K562 (cell line): Measurements from ENCODE around the gene NPAS3. TPM values are rescaled to one million over a fixed set of nuclear protein-coding genes. Genes with fewer than 3 reads are reported as not detected.
A peak's percentile ranks its signal among the peaks of the same experiment; 100 is the strongest.

Source experiments
- ATAC-seq: fragments of 200-7000 bp; cut with Tn5 transposase; 3 replicates; pipeline ENCODE4 v1.9.1; 2020; ENCODE audit warnings: moderate library complexity
- BruUV-seq: library from RNA; stranded (reverse); fragments of 400-500 nt; replicated peaks from 2 replicates; lab custom pipeline; 2021; lab: Mats Ljungman, UMichigan
- CTCF ChIA-PET: fragments of 300-600 bp; formaldehyde crosslinking; extraction: SDS; loops from one replicate; lab custom pipeline; 2021; ENCODE audit warnings: low intra/inter-chr PET ratio; lab: Yijun Ruan, JAX
- POLR2A ChIA-PET: fragments of 300-600, 350-650 bp; sonication (Branson Sonifier 250); formaldehyde crosslinking; extraction: SDS; loops from one replicate; lab custom pipeline; 2021; ENCODE audit warnings: antibody characterized with exemption, inconsistent platforms; lab: Yijun Ruan, JAX
- DNase-seq, 4 experiments: peaks; one replicate each; pipeline versions ENCODE4 v3.0.0 to v3.0.0-alpha.2; 2011 to 2018; ENCODE audit warnings: low spot score in 3 of 4, mixed read lengths in 3 of 4; ENCODE audit errors: extremely low read depth in 1 of 4
- FAIRE-seq: peaks from 2 replicates; lab custom pipeline; 2011; peaks lifted over from hg19 to GRCh38; lab: Jason Lieb, UNC
- H2AFZ ChIP-seq: 2 replicates; pipeline ENCODE4 v1.6.0; 2011; ENCODE audit warnings: low read depth, low read length, control low read depth, inconsistent platforms
- H3K27ac ChIP-seq: fragments of 200-600 bp; 3 replicates; pipeline ENCODE4 v1.8.0; 2011; ENCODE audit warnings: low read depth, mild to moderate bottlenecking, control low read depth, inconsistent platforms, low read length, moderate library complexity, mixed read lengths; ENCODE audit errors: extremely low read depth
- H3K27me3 ChIP-seq, 2 experiments: fragments of 300-600 bp in 1 of 2; 2 replicates in 1 of 2; 3 replicates in 1 of 2; pipeline versions ENCODE4 v1.6.0 to v1.8.0; 2011; ENCODE audit warnings: inconsistent platforms in 2 of 2, low read length in 2 of 2, mild to moderate bottlenecking in 1 of 2, mixed read lengths in 1 of 2, moderate library complexity in 1 of 2; ENCODE audit not compliant: control insufficient read depth in 2 of 2, insufficient read depth in 2 of 2
- H3K36me3 ChIP-seq: fragments of 300-600 bp; 3 replicates; pipeline ENCODE4 v1.8.0; 2011; ENCODE audit warnings: mild to moderate bottlenecking, low read length, inconsistent platforms; ENCODE audit not compliant: control insufficient read depth, insufficient read depth
- H3K4me1 ChIP-seq, 2 experiments: fragments of 200-600 bp in 1 of 2; replicated peaks in 1 of 2; 2 replicates in 1 of 2; 3 replicates in 1 of 2; pipeline versions ENCODE4 v1.5.1 to v1.8.0; 2011; ENCODE audit warnings: inconsistent platforms in 2 of 2, low read length in 2 of 2, mild to moderate bottlenecking in 1 of 2, mixed read lengths in 1 of 2, moderate library complexity in 1 of 2; ENCODE audit not compliant: control insufficient read depth in 2 of 2, insufficient read depth in 2 of 2
- H3K4me2 ChIP-seq: 2 replicates; pipeline ENCODE4 v1.6.1; 2011; ENCODE audit warnings: low read length, control low read depth, inconsistent platforms, mixed read lengths; ENCODE audit not compliant: insufficient read depth
- H3K4me3 ChIP-seq: fragments of 200-600 bp; sonication (generic), shearing (Covaris generic); 2 replicates; pipeline ENCODE4 v1.5.1; 2016; ENCODE audit warnings: control low read depth, inconsistent platforms
- H3K79me2 ChIP-seq: fragments of 200-600 bp; 3 replicates; pipeline ENCODE4 v1.8.0; 2011; ENCODE audit warnings: low read length, inconsistent platforms; ENCODE audit not compliant: control insufficient read depth, insufficient read depth
- H3K9ac ChIP-seq, 2 experiments: 2 replicates each; pipeline versions ENCODE4 v1.6.0 to v1.6.1; 2011; ENCODE audit warnings: low read depth in 2 of 2, low read length in 2 of 2, control low read depth in 1 of 2, inconsistent platforms in 1 of 2, mild to moderate bottlenecking in 1 of 2, mixed read lengths in 1 of 2; ENCODE audit not compliant: insufficient read depth in 1 of 2
- H3K9me1 ChIP-seq: one replicate; pipeline ENCODE4 v1.6.0; 2011; ENCODE audit warnings: inconsistent platforms, mild to moderate bottlenecking, low read length, moderate library complexity; ENCODE audit not compliant: control insufficient read depth, insufficient read depth
- H3K9me3 ChIP-seq: replicated peaks from 2 replicates; pipeline ENCODE4 v1.5.1; 2011; ENCODE audit warnings: low read depth, low read length, inconsistent platforms; ENCODE audit not compliant: control insufficient read depth, insufficient read depth
- H4K20me1 ChIP-seq: replicated peaks from 2 replicates; pipeline ENCODE4 v1.6.1; 2011; ENCODE audit warnings: low read length, inconsistent platforms, mixed read lengths; ENCODE audit not compliant: control insufficient read depth, insufficient read depth
- ADNP ChIP-seq: fragments of 200-800 bp; sonication (Bioruptor generic); IDR thresholded peaks from 2 replicates; pipeline ENCODE4 v1.6.1; 2016; ENCODE audit warnings: missing genetic modification characterization, missing compliant biosample characterization
- DMBX1 ChIP-seq: fragments of 250-450 bp; sonication (Bioruptor Pico); IDR thresholded peaks from 2 replicates; pipeline ENCODE4 v1.8.0; 2022; ENCODE audit warnings: inconsistent platforms, mild to moderate bottlenecking, moderate library complexity, borderline replicate concordance
- ELF4 ChIP-seq: fragments of 450-650 bp; formaldehyde crosslinking; IDR thresholded peaks from 2 replicates; pipeline ENCODE4 v1.4.0; 2022; ENCODE audit warnings: missing genetic modification characterization
- EP300 ChIP-seq: IDR thresholded peaks from 2 replicates; pipeline ENCODE4 v1.6.1; 2012; ENCODE audit warnings: low read length, improper control_type of control experiment
- GATAD2A ChIP-seq: fragments of 450-650 bp; IDR thresholded peaks from 2 replicates; pipeline ENCODE4 v1.6.1; 2017
- GTF2E2 ChIP-seq: fragments of 200-800 bp; sonication (Bioruptor generic); IDR thresholded peaks from 2 replicates; pipeline ENCODE4 v1.6.1; 2016; ENCODE audit warnings: missing genetic modification characterization, missing compliant biosample characterization
- HOXB6 ChIP-seq: fragments of 250-450 bp; sonication (Bioruptor Pico); IDR thresholded peaks from 2 replicates; pipeline ENCODE4 v1.5.1; 2022; ENCODE audit warnings: mild to moderate bottlenecking, borderline replicate concordance
- RB1 ChIP-seq: fragments of 450-650 bp; IDR thresholded peaks from 2 replicates; pipeline ENCODE4 v1.6.1; 2017; ENCODE audit warnings: low read depth, mild to moderate bottlenecking
- SMARCA5 ChIP-seq: fragments of 450-650 bp; IDR thresholded peaks from 2 replicates; pipeline ENCODE4 v1.6.1; 2016
- USF2 ChIP-seq: sonication (generic); formaldehyde crosslinking; IDR thresholded peaks from 2 replicates; pipeline ENCODE4 v1.5.0; 2020; ENCODE audit warnings: missing genetic modification reagents
- ZBTB7A ChIP-seq: IDR thresholded peaks from 2 replicates; pipeline ENCODE4 v1.6.1; 2011; ENCODE audit warnings: low read depth, mild to moderate bottlenecking, low read length, moderate library complexity, borderline replicate concordance; ENCODE audit not compliant: control insufficient read depth
- ZNF699 ChIP-seq: fragments of 250-450 bp; sonication (Bioruptor Pico); IDR thresholded peaks from 2 replicates; pipeline ENCODE4 v1.8.0; 2021; ENCODE audit warnings: mild to moderate bottlenecking, moderate library complexity; ENCODE audit not compliant: insufficient replicate concordance
- ZNF778 ChIP-seq: fragments of 450-650 bp; formaldehyde crosslinking; IDR thresholded peaks from 2 replicates; pipeline ENCODE4 v1.4.0; 2020; ENCODE audit warnings: mild to moderate bottlenecking, moderate library complexity
- ZNF830 ChIP-seq: fragments of 250-450 bp; sonication (Bioruptor Pico); IDR thresholded peaks from 2 replicates; pipeline ENCODE4 v1.5.0; 2021; ENCODE audit warnings: mild to moderate bottlenecking
- WGBS: fragments of 100-300 bp; shearing (Covaris generic); methylation state at CpG from one replicate; pipeline ENCODE4 v1.1.6; 2016; ENCODE audit warnings: low coverage, mixed read lengths; ENCODE audit not compliant: insufficient coverage; ENCODE audit errors: missing lambda C conversion rate; 5-methylcytosine and 5-hydroxymethylcytosine counted together
- in situ Hi-C: fragments of 300-500 bp; cut with MboI; formaldehyde crosslinking; loops from 4 replicates; pipeline ENCODE4 v1.15.0; 2018; ENCODE audit warnings: inconsistent platforms, mixed read lengths
- intact Hi-C: fragments of 100-400 bp; cut with micrococcal nuclease; formaldehyde crosslinking; loops from 2 replicates; pipeline ENCODE4 v1.14.2; 2022
- polyA plus RNA-seq, 8 experiments: library from polyadenylated mRNA; depleted of rRNA in 4 of 8; stranded (reverse) in 5 of 8; unstranded in 3 of 8; fragments of >200 nt; fragmentation: Nextera tagmentation in 2 of 8; fragmentation: Illumina TruSeq in 1 of 8; extraction: Ambion mirVana in 2 of 8; extraction: Trizol in 1 of 8; gene quantifications; 2 replicates each; pipeline versions ENCODE4 v1.2.1 to v1.2.3, GENCODE V29; 2011 to 2014; ENCODE audit warnings: inconsistent platforms in 1 of 8, missing spikeins in 1 of 8
- total RNA-seq, 7 experiments: library from RNA; depleted of rRNA in 6 of 7; stranded (reverse); fragments of >200 nt in 6 of 7; fragmentation: Illumina TruSeq in 2 of 7; extraction: Trizol in 2 of 7; gene quantifications; 2 replicates each; pipeline versions ENCODE4 v1.2.1 to v1.2.3, GENCODE V29; 2011 to 2021; ENCODE audit warnings: low replicate concordance in 1 of 7
- TF ChIP-seq, protein P1 (sequence below): fragments of 250-450 bp; sonication (Bioruptor Pico); IDR thresholded peaks from 2 replicates; pipeline ENCODE4 v1.4.0; 2020
- TF ChIP-seq, protein P2 (sequence below): fragments of 450-650 bp; formaldehyde crosslinking; IDR thresholded peaks from 2 replicates; pipeline ENCODE4 v1.4.0; 2020; ENCODE audit warnings: mild to moderate bottlenecking, moderate library complexity
- TF ChIP-seq, protein P3 (sequence below): fragments of 250-450 bp; sonication (Bioruptor Pico); IDR thresholded peaks from 2 replicates; pipeline ENCODE4 v1.5.0; 2021

NPAS3 gene
- total and polyA plus RNA-seq, 9 of the 15 experiments (the other 6 are each of a cell fraction or from before 2014, with no cell fraction given): 0.04 TPM; not detected in 8

DNA sequence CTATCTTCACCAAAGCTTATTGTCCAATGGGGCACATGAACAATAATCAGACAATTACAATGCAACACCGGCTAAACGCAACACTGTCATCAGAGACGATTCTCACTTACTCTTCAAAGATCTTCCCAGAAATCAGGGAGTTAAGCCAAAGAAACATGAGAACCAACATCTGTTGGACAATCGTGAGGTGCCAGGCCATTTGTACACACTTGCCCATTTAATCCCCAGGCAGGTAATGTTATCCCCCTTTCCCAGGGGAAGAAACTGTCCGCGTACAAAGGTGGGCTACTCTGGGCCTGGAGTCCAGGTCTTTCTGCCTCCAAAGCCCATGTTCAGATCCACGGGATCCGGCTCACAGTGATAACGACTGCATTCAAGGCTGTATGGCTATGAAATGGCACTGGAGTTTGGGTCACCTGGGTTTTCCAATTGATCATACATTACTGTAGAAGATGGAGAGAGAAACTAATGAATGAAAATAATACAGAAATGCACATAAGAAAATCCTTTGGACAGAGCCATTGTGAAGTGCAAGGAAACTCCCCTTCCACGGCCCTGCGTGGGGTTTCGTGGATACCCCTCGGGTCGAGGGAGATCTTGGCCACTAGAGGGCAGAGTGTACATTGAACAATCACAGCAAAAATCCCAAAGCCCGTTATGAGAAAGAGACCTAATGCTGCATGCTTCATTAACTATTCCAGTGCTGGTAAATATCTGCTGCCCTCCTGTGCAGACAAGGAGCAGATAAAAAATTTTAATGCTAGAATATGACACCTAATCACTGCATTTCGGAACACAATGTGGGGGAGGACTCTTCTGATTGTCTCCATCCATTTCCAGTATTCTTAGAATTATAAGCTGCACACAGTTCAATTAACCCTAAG is 900.8 kb downstream of the NPAS3 start:
- ATAC-seq: peak; percentile 79
- BruUV-seq: no TSS peak
- FAIRE-seq: peak; percentile 40
- TF ChIP-seq DMBX1 (CRISPR knock-in tag) (no peak), ZNF778 (CRISPR knock-in tag) (no peak), ZBTB7A (0 out of 2 replicates have a peak, but pooled peaks have one; percentile 24), ZNF699 (no peak), USF2 (CRISPR knock-in tag) (no peak), ZNF830 (no peak), ADNP (no peak), GATAD2A (0 out of 2 replicates have a peak, but pooled peaks have one; percentile 24), SMARCA5 (no peak), RB1 (no peak), ELF4 (CRISPR knock-in tag) (no peak), EP300 (no peak), GTF2E2 (tag) (no peak), HOXB6 (CRISPR knock-in tag) (no peak)
- TF ChIP-seq, protein P1, sequence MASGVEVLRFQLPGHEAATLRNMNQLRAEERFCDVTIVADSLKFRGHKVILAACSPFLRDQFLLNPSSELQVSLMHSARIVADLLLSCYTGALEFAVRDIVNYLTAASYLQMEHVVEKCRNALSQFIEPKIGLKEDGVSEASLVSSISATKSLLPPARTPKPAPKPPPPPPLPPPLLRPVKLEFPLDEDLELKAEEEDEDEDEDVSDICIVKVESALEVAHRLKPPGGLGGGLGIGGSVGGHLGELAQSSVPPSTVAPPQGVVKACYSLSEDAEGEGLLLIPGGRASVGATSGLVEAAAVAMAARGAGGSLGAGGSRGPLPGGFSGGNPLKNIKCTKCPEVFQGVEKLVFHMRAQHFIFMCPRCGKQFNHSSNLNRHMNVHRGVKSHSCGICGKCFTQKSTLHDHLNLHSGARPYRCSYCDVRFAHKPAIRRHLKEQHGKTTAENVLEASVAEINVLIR: no peak
- TF ChIP-seq, protein P2, sequence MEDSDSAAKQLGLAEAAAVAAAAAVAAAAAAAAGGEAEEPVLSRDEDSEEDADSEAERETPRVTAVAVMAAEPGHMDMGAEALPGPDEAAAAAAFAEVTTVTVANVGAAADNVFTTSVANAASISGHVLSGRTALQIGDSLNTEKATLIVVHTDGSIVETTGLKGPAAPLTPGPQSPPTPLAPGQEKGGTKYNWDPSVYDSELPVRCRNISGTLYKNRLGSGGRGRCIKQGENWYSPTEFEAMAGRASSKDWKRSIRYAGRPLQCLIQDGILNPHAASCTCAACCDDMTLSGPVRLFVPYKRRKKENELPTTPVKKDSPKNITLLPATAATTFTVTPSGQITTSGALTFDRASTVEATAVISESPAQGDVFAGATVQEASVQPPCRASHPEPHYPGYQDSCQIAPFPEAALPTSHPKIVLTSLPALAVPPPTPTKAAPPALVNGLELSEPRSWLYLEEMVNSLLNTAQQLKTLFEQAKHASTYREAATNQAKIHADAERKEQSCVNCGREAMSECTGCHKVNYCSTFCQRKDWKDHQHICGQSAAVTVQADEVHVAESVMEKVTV (CRISPR knock-in tag): peak; percentile 39
- TF ChIP-seq, protein P3, sequence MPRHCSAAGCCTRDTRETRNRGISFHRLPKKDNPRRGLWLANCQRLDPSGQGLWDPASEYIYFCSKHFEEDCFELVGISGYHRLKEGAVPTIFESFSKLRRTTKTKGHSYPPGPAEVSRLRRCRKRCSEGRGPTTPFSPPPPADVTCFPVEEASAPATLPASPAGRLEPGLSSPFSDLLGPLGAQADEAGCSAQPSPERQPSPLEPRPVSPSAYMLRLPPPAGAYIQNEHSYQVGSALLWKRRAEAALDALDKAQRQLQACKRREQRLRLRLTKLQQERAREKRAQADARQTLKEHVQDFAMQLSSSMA (CRISPR knock-in tag): no peak

More for the DNA sequence above, 900.8 kb downstream of the NPAS3 start:
- CTCF ChIA-PET: interaction anchor here (1.2 kb wide), 1 partner anchor 260 kb away, joined by 8 read pairs; no protein-coding TSS in a partner anchor
- POLR2A ChIA-PET: no interaction called here
- Histone ChIP-seq H3K4me3 (no peak overlapping the region), H3K9me1 (no peaks in the 10 kb centered on the region), H3K4me2 (no peak overlapping the region), H3K27ac (no peak overlapping the region), H3K9ac (no peak overlapping the region), H3K79me2 (no peaks in the 10 kb centered on the region), H3K4me1 (peaks cover 5 to 25% of the 10 kb centered on the region in 2 experiments; a peak in 4 of 5 replicates), H2AFZ (no peak overlapping the region), H3K9me3 (no peaks in the 10 kb centered on the region), H3K36me3 (no peaks in the 10 kb centered on the region), H3K27me3 (no peaks in the 10 kb centered on the region), H4K20me1 (no peaks in the 10 kb centered on the region)
- peak; percentile 43 to 67 (median 52) for DNase-seq
- 64% methylated on average over 8 of the region's 16 CpGs for WGBS
- intact Hi-C loops: loop anchor here (1.0 to 10.0 kb wide), 3 partner anchors 259 to 465 kb away; no protein-coding TSS in a partner anchor
- in situ Hi-C loops: loop anchor here (10.0 kb wide), 2 partner anchors 255 to 385 kb away; no protein-coding TSS in a partner anchor
